Natural killer cell (primary cell): ENCODE data around the gene FBXO10. TPM values are rescaled to one million over a fixed set of nuclear protein-coding genes. Genes with fewer than 3 reads are reported as not detected.
A peak's percentile ranks its signal among the peaks of the same experiment; 100 is the strongest.

Experiments
- ATAC-seq, 3 donors: fragments of 150-1000 bp in 2 of 3; fragments of 200-7000 bp in 1 of 3; cut with Tn5 transposase; 1 replicate in 1 of 3; 2 replicates in 2 of 3; pipeline ENCODE4 v1.10.0; 2021; ENCODE audit warnings: mild to moderate bottlenecking in 2 of 3, moderate library complexity in 2 of 3
- DNase-seq, 2 donors: peaks; one replicate each; pipeline versions ENCODE4 v3.0.0 to v3.0.0-alpha.2; 2013 to 2021; ENCODE audit warnings: mixed read lengths in 1 of 2
- H3K27ac ChIP-seq: one replicate; pipeline ENCODE4 v1.5.1; 2013; ENCODE audit warnings: mild to moderate bottlenecking, low read length
- H3K27me3 ChIP-seq: one replicate; pipeline ENCODE4 v1.6.1; 2013; ENCODE audit warnings: low read length; ENCODE audit not compliant: control insufficient read depth, insufficient read depth
- H3K36me3 ChIP-seq: one replicate; pipeline ENCODE4 v1.6.1; 2013; ENCODE audit warnings: low read length; ENCODE audit not compliant: control insufficient read depth, insufficient read depth
- H3K4me1 ChIP-seq: one replicate; pipeline ENCODE4 v1.6.1; 2013; ENCODE audit warnings: low read length; ENCODE audit not compliant: control insufficient read depth, insufficient read depth
- H3K4me3 ChIP-seq: one replicate; pipeline ENCODE4 v1.5.1; 2013; ENCODE audit warnings: low read length
- H3K9me3 ChIP-seq: one replicate; pipeline ENCODE4 v1.6.1; 2013; ENCODE audit warnings: low read length; ENCODE audit not compliant: control insufficient read depth, insufficient read depth
- H3K27ac Mint-ChIP-seq, 2 donors: one replicate each; pipeline ENCODE4 v1.8.0; 2022; ENCODE audit warnings: mild to moderate bottlenecking in 2 of 2, mixed read lengths in 2 of 2, moderate library complexity in 1 of 2
- H3K27me3 Mint-ChIP-seq, 2 donors: one replicate each; pipeline ENCODE4 v1.8.0; 2022; ENCODE audit warnings: low read depth in 2 of 2, mixed read lengths in 2 of 2
- H3K36me3 Mint-ChIP-seq: one replicate; pipeline ENCODE4 v1.8.0; 2022; ENCODE audit warnings: mixed read lengths
- H3K4me1 Mint-ChIP-seq, 2 donors: one replicate each; pipeline ENCODE4 v1.8.0; 2022; ENCODE audit warnings: mixed read lengths in 2 of 2
- H3K4me3 Mint-ChIP-seq: one replicate; pipeline ENCODE4 v1.8.0; 2022; ENCODE audit warnings: mild to moderate bottlenecking, moderate library complexity, mixed read lengths
- H3K9me3 Mint-ChIP-seq, 2 donors: one replicate each; pipeline ENCODE4 v1.8.0; 2022; ENCODE audit warnings: mixed read lengths in 2 of 2
- WGBS: methylation state at CpG from one replicate; pipeline ENCODE4 v1.1.7; 2013; ENCODE audit warnings: missing lambda C conversion rate; ENCODE audit not compliant: insufficient coverage; 5-methylcytosine and 5-hydroxymethylcytosine counted together
- intact Hi-C: fragments of 100-400 bp; cut with micrococcal nuclease; formaldehyde crosslinking; loops from one replicate; pipeline ENCODE4 v1.14.2; 2022
- total RNA-seq, 4 donors: library from RNA; stranded (reverse); fragments of 120-200 nt in 1 of 4; gene quantifications; one replicate each; pipeline versions ENCODE4 v1.2.3 to v1.2.4, GENCODE V29; 2013 to 2022
- TF ChIP-seq, protein P1 (sequence below): fragments of 200-600 bp; IDR thresholded peaks from one replicate; pipeline ENCODE4 v1.8.0; 2022; ENCODE audit warnings: antibody characterized with exemption

Gene FBXO10
- total RNA-seq, 3 donors from 2014 or later (not counting 1 experiment from before 2014, with no cell fraction given): 1.7 to 2.2 (median 2.1) TPM

DNA sequence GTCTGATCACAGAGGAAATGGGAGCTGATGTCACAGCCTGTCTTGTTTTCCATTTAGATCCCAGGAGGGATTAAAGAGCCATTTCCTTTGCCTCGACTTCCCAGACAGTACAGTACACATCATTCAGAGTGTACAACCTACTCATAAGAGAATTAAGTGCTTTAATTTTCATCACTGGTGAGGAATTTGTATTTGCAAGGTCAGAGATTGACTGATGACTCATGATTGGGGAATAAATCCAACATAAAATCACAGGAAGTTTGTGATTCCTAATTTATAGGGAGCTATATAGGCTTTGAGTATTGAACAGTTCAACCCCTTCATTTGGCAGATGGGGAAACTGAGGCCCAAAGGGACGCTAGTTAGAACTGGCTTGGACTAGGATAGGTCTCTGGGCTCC, 20.3 kb upstream of the FBXO10 start:
- no peaks in the 10 kb centered on the region for H3K36me3 Mint-ChIP-seq
- H3K27me3 ChIP-seq: peaks cover 5% of the 10 kb centered on the region
- H3K4me3 ChIP-seq: no peak overlapping the region
- no peak overlapping the region for H3K27ac ChIP-seq
- H3K27ac Mint-ChIP-seq: no peak overlapping the region
- ATAC-seq (no peak), DNase-seq (no peak)
- no peaks in the 10 kb centered on the region for H3K36me3 ChIP-seq
- H3K4me3 Mint-ChIP-seq: no peak overlapping the region
- peaks cover 19% of the 10 kb centered on the region for H3K4me1 ChIP-seq
- no peaks in the 10 kb centered on the region for H3K9me3 Mint-ChIP-seq
- 50% methylated on average over 1 of the region's 2 CpGs for WGBS
- H3K4me1 Mint-ChIP-seq: peaks cover 7 to 14% of the 10 kb centered on the region in 2 donors
- H3K9me3 ChIP-seq: no peaks in the 10 kb centered on the region
- TF ChIP-seq, protein P1, sequence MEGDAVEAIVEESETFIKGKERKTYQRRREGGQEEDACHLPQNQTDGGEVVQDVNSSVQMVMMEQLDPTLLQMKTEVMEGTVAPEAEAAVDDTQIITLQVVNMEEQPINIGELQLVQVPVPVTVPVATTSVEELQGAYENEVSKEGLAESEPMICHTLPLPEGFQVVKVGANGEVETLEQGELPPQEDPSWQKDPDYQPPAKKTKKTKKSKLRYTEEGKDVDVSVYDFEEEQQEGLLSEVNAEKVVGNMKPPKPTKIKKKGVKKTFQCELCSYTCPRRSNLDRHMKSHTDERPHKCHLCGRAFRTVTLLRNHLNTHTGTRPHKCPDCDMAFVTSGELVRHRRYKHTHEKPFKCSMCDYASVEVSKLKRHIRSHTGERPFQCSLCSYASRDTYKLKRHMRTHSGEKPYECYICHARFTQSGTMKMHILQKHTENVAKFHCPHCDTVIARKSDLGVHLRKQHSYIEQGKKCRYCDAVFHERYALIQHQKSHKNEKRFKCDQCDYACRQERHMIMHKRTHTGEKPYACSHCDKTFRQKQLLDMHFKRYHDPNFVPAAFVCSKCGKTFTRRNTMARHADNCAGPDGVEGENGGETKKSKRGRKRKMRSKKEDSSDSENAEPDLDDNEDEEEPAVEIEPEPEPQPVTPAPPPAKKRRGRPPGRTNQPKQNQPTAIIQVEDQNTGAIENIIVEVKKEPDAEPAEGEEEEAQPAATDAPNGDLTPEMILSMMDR: no peak
- H3K27me3 Mint-ChIP-seq: peaks cover 17 to 24% of the 10 kb centered on the region in 2 donors
- intact Hi-C loops: no loop called here

DNA sequence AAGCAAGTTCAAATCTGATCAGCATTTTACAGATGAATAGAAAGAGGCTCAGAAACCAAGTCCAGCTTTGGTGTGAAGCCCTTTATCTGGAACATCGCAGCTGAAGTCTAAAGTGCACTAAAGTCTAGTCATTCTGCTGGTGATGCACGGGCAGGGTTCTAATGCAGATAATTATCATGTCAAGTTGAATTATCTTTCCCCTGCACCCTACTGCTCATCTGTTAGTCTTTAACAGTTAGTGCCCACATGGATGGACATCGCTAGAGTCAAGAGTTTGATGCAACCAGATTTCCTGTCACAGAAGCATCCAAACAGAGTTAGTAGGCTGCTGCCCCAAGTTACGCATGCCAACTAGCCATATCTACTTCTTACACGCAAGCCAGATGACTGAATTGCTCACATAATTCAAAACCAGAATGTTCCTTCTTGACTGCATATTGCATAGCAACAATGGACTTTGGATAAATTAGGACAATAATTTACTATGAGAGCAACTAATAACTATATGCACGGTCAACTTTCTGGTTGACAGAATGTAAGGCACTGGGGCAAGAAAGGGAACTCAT, 17.8 kb upstream of the FBXO10 start:
- Mint-ChIP-seq H3K4me3 (peak overlapping the region; percentile 67), H3K4me1 (peaks cover 26 to 32% of the 10 kb centered on the region in 2 donors), H3K9me3 (no peaks in the 10 kb centered on the region), H3K36me3 (no peaks in the 10 kb centered on the region), H3K27ac (peak overlapping the region in 1 of 2 donors; percentile 46), H3K27me3 (peaks cover 12% of the 10 kb centered on the region in 2 donors)
- no peaks in the 10 kb centered on the region for H3K9me3 ChIP-seq
- H3K27ac ChIP-seq: no peak overlapping the region
- 93% methylated on average over 4 of the region's 6 CpGs for WGBS
- TF ChIP-seq, protein P1: no peak
- H3K4me1 ChIP-seq: peaks cover 30% of the 10 kb centered on the region
- no peak overlapping the region for H3K4me3 ChIP-seq
- no peaks in the 10 kb centered on the region for H3K36me3 ChIP-seq
- DNase-seq: no peak
- ATAC-seq: no peak
- intact Hi-C loops: loop anchor here (2.0 to 5.0 kb wide), 2 partner anchors 92 to 109 kb away; partner anchors contain the start of gene POLR1E
- peaks cover 5% of the 10 kb centered on the region for H3K27me3 ChIP-seq

DNA sequence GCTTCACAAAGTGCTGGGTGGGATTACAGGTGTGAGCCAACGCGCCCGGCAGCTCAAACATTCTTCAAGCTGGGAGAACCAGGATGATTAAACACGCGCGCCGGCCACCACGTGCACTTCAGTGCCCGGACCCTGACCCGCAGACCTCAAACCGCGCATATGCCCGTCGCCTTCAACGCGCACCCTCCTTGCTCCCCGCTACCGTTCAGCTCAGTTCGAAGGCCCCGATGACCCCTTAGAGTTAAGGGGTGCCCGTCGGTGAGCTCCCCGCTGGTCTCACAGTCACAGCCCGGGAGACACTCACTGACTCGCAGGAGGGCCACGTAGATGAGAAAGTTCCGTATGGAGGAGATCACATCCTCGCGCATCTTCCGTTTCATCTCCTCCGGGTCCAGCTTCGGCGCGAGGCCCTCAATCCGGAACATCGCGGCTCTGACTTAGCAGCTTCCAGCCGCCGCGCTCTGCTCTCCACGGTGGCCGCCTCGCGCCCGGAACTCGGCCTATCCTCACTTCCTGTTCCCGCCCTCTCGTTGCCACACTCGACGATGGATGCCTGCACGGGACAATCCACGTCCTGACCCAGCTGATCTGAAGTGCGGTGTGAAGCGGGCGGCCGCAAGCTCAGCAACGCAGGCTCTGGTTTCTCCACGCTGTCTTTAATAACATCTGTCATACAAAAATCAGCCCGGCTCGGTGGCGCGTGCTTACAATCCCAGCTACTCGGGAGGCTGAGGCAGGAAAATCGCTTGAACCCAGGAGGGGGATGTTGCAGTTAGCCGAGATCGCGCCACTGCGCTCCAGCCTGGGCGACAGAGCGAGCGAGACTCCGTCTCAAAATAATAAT, 16.1 kb upstream of the FBXO10 start, which contains the start of gene TOMM5:
TSS of gene TOMM5 (minus strand) at position 490 of the 844 bp plus-strand sequence. CDS start at position 425, 65 bp downstream.
- H3K27me3 Mint-ChIP-seq: peaks cover 9 to 12% of the 10 kb centered on the region in 2 donors
- H3K9me3 Mint-ChIP-seq: no peaks in the 10 kb centered on the region
- ATAC-seq (peak; percentile 97 to 98 (median 98)), DNase-seq (peak; percentile 83 to 95)
- H3K4me3 Mint-ChIP-seq: peak within 1 kb of the TSS; percentile 99
- H3K4me3 ChIP-seq: peak within 1 kb of the TSS; percentile 85
- under 1% methylated on average over 65 of the region's 72 CpGs for WGBS
- TF ChIP-seq, protein P1: no peak
- no peaks in the 10 kb centered on the region for H3K36me3 Mint-ChIP-seq
- peaks cover 5% of the 10 kb centered on the region for H3K27me3 ChIP-seq
- peak within 1 kb of the TSS; percentile 93 to 94 for H3K27ac Mint-ChIP-seq
- H3K36me3 ChIP-seq: peaks cover 11% of the 10 kb centered on the region
- intact Hi-C loops: loop anchor here (2.0 to 5.0 kb wide), 2 partner anchors 90 to 108 kb away; partner anchors contain the start of gene POLR1E
- peak within 1 kb of the TSS; percentile 61 for H3K27ac ChIP-seq
- H3K4me1 Mint-ChIP-seq: peaks cover 26 to 32% of the 10 kb centered on the region in 2 donors
- no peaks in the 10 kb centered on the region for H3K9me3 ChIP-seq
- H3K4me1 ChIP-seq: peaks cover 30% of the 10 kb centered on the region
